ENCODE results near the gene FER. TPM values are rescaled to one million over a fixed set of nuclear protein-coding genes. Genes with fewer than 3 reads are reported as not detected.

Gene FER
- polyA plus RNA-seq, 1 of the 3 experiments (the other 2 are of a cell fraction): 1.8 TPM

- WGBS (ENCODE audit: low lambda C conversion rate): 82% methylated on average over 6 of the region's 6 CpGs
- POLR2A ChIA-PET: no interaction called here
Measured at GRCh38 chr5:108966910-108967309, 219.2 kb downstream of the FER start.

GRCh38 chr5:108974594-108974993 lies 226.9 kb downstream of the FER start:
- no peak overlapping the region for H3K4me2 ChIP-seq
- H3K9me2 ChIP-seq: 0 out of 2 replicates have a peak, but pooled peaks cover 2% of the 10 kb centered on the region
- no peak for DNase-seq
- H3K79me2 ChIP-seq (ENCODE audit: insufficient read depth): no peaks in the 10 kb centered on the region
- H3K9me3 ChIP-seq: no peaks in the 10 kb centered on the region
- CTCF ChIA-PET: no interaction called here
- H3K27ac ChIP-seq (ENCODE audit: low read depth in 2 of 2, low read length in 1 of 2): no peak overlapping the region
- H3K4me3 ChIP-seq (ENCODE audit: low read depth in 2 of 2, low read length in 1 of 2): no peak overlapping the region
- H3K27me3 ChIP-seq (ENCODE audit: insufficient read depth): no peaks in the 10 kb centered on the region
- H3F3A ChIP-seq (replicated peaks; ENCODE audit: insufficient read depth): no peaks in the 10 kb centered on the region
- TF ChIP-seq TCF12 (IDR thresholded peaks at IDR 0.05) (no peak), ZBTB33 (IDR thresholded peaks at IDR 0.05; ENCODE audit: borderline replicate concordance, low read depth) (no peak)
- no peaks in the 10 kb centered on the region for H3K4me1 ChIP-seq (ENCODE audit: control insufficient read depth in 1 of 2, insufficient read depth in 2 of 2, low read depth in 1 of 2, low read length in 1 of 2)
- H3K36me3 ChIP-seq (replicated peaks in 1 of 2; ENCODE audit: control insufficient read depth in 1 of 2, insufficient read depth in 2 of 2, low read length in 1 of 2): peaks cover 0 to 5% of the 10 kb centered on the region in 2 experiments
- H4K20me1 ChIP-seq (ENCODE audit: insufficient read depth): no peaks in the 10 kb centered on the region
- POLR2A ChIA-PET: no interaction called here
- WGBS (ENCODE audit: low lambda C conversion rate): 100% methylated on average over 1 of the region's 1 CpG
- no peak overlapping the region for H3K9ac ChIP-seq
- no peak overlapping the region for H2AFZ ChIP-seq (ENCODE audit: low read depth)

More at GRCh38 chr5:108966910-108967309, 219.2 kb downstream of the FER start:
- no peak overlapping the region for H3K4me3 ChIP-seq (ENCODE audit: low read depth in 2 of 2, low read length in 1 of 2)
- H4K20me1 ChIP-seq (ENCODE audit: insufficient read depth): no peaks in the 10 kb centered on the region
- CTCF ChIA-PET: no interaction called here
- peaks cover 4% of the 10 kb centered on the region for H3F3A ChIP-seq (replicated peaks; ENCODE audit: insufficient read depth)
- no peaks in the 10 kb centered on the region for H3K27me3 ChIP-seq (ENCODE audit: insufficient read depth)
- H3K9me3 ChIP-seq: no peaks in the 10 kb centered on the region; the same call in 1 of the 2 replicates
- no peak overlapping the region for H2AFZ ChIP-seq (ENCODE audit: low read depth)
- no peak for TF ChIP-seq JUND (IDR thresholded peaks at IDR 0.05)
- no peaks in the 10 kb centered on the region for H3K79me2 ChIP-seq (ENCODE audit: insufficient read depth)
- peaks cover 2 to 10% of the 10 kb centered on the region in 2 experiments for H3K36me3 ChIP-seq (replicated peaks in 1 of 2; ENCODE audit: control insufficient read depth in 1 of 2, insufficient read depth in 2 of 2, low read length in 1 of 2)
- no peaks in the 10 kb centered on the region for H3K4me1 ChIP-seq (ENCODE audit: control insufficient read depth in 1 of 2, insufficient read depth in 2 of 2, low read depth in 1 of 2, low read length in 1 of 2)
- no peak for DNase-seq
- H3K4me2 ChIP-seq: no peak overlapping the region
- no peak overlapping the region for H3K27ac ChIP-seq (ENCODE audit: low read depth in 2 of 2, low read length in 1 of 2)
- H3K9ac ChIP-seq: no peak overlapping the region
- H3K9me2 ChIP-seq: no peaks in the 10 kb centered on the region

GRCh38 chr5:108975697-108976096 lies 228.0 kb downstream of the FER start:
- Histone ChIP-seq H3F3A (replicated peaks; ENCODE audit: insufficient read depth) (no peaks in the 10 kb centered on the region), H2AFZ (ENCODE audit: low read depth) (no peak overlapping the region), H3K79me2 (ENCODE audit: insufficient read depth) (no peaks in the 10 kb centered on the region), H3K9me2 (0 out of 2 replicates have a peak, but pooled peaks cover 2% of the 10 kb centered on the region), H3K27ac (ENCODE audit: low read depth in 2 of 2, low read length in 1 of 2) (no peak overlapping the region), H4K20me1 (ENCODE audit: insufficient read depth) (no peaks in the 10 kb centered on the region), H3K9me3 (no peaks in the 10 kb centered on the region), H3K4me3 (ENCODE audit: low read depth in 2 of 2, low read length in 1 of 2) (no peak overlapping the region), H3K9ac (no peak overlapping the region), H3K4me1 (ENCODE audit: control insufficient read depth in 1 of 2, insufficient read depth in 2 of 2, low read depth in 1 of 2, low read length in 1 of 2) (no peaks in the 10 kb centered on the region), H3K4me2 (no peak overlapping the region), H3K27me3 (ENCODE audit: insufficient read depth) (no peaks in the 10 kb centered on the region), H3K36me3 (replicated peaks in 1 of 2; ENCODE audit: control insufficient read depth in 1 of 2, insufficient read depth in 2 of 2, low read length in 1 of 2) (peaks cover 0 to 5% of the 10 kb centered on the region in 2 experiments)
- DNase-seq: no peak
- WGBS (ENCODE audit: low lambda C conversion rate): 82% methylated on average over 2 of the region's 2 CpGs
- ChIA-PET CTCF (no interaction called here), POLR2A (no interaction called here)
- TF ChIP-seq PBX3 (IDR thresholded peaks at IDR 0.05) (no peak), RFX5 (IDR thresholded peaks at IDR 0.05; ENCODE audit: low read length) (no peak), RAD21 (IDR thresholded peaks at IDR 0.05; ENCODE audit: low read length) (no peak), FOXM1 (IDR thresholded peaks at IDR 0.05; ENCODE audit: low read depth) (no peak), NRF1 (IDR thresholded peaks at IDR 0.05; ENCODE audit: low read depth, low read length) (no peak), GATA2 (CRISPR knock-in tag; IDR thresholded peaks at IDR 0.05) (no peak), FOXJ3 (CRISPR knock-in tag; IDR thresholded peaks at IDR 0.05) (no peak), SMC3 (IDR thresholded peaks at IDR 0.05; ENCODE audit: low read depth, low read length) (no peak), EZH2phosphoT487 (IDR thresholded peaks at IDR 0.05; ENCODE audit: borderline replicate concordance, low read depth) (no peak), TCF12 (IDR thresholded peaks at IDR 0.05) (no peak), POLR2AphosphoS5 (IDR thresholded peaks at IDR 0.05; ENCODE audit: low read depth, low read length) (no peak), SIN3A (IDR thresholded peaks at IDR 0.05; ENCODE audit: borderline replicate concordance, low read depth, low read length) (no peak), MEF2A (IDR thresholded peaks at IDR 0.05; ENCODE audit: borderline replicate concordance, low read depth) (no peak), CHD2 (IDR thresholded peaks at IDR 0.05; ENCODE audit: low read length, partially characterized antibody) (no peak), FOSL2 (IDR thresholded peaks at IDR 0.05; ENCODE audit: borderline replicate concordance, low read depth) (no peak), TEAD4 (IDR thresholded peaks at IDR 0.05; ENCODE audit: borderline replicate concordance, insufficient read depth) (no peak), JUND (IDR thresholded peaks at IDR 0.05) (no peak), RCOR1 (IDR thresholded peaks at IDR 0.05; ENCODE audit: low read length) (no peak), YY1 (IDR thresholded peaks at IDR 0.05; ENCODE audit: low read depth) (no peak)
